ENCODE measurements around the gene CAD. TPM values are rescaled to one million over a fixed set of nuclear protein-coding genes. Genes with fewer than 3 reads are reported as not detected.
A peak's percentile ranks its signal among the peaks of the same experiment; 100 is the strongest.
"Not testable (repeated sequence)": the region's sequence is repeated elsewhere in the genome, so short reads cannot be mapped to it uniquely, and the experiment has no call there.

Gene CAD
- total RNA-seq, 1 donor from 2014 or later = 7.7 TPM

GRCh38 chr2:27270131-27270530 is 53.0 kb downstream of the CAD start:
- peak overlapping the region; percentile 86 for H3K27ac ChIP-seq (replicated peaks)
- intact Hi-C loops (cut with micrococcal nuclease) = no loop called here

GRCh38 chr2:27270670-27271069 is 53.5 kb downstream of the CAD start:
- Histone ChIP-seq H3K4me1 (peaks cover 48% of the 10 kb centered on the region), H3K36me3 (no peaks in the 10 kb centered on the region), H3K4me3 (no peak overlapping the region), H3K27ac (replicated peaks) (peak overlapping the region; percentile 86), H3K27me3 (ENCODE audit: low read depth) (peaks cover 29% of the 10 kb centered on the region), H3K9me3 (replicated peaks) (no peaks in the 10 kb centered on the region)
- DNase-seq = no peak
- no peak for TF ChIP-seq CTCF (IDR thresholded peaks at IDR 0.05; ENCODE audit: borderline replicate concordance)
- intact Hi-C loops (cut with micrococcal nuclease) = no loop called here

More at GRCh38 chr2:27270131-27270530, 53.0 kb downstream of the CAD start:
- Histone ChIP-seq H3K27me3 (ENCODE audit: low read depth) (peaks cover 35% of the 10 kb centered on the region), H3K4me1 (peaks cover 53% of the 10 kb centered on the region), H3K9me3 (replicated peaks) (no peaks in the 10 kb centered on the region), H3K4me3 (no peak overlapping the region), H3K36me3 (no peaks in the 10 kb centered on the region)
- DNase-seq = no peak
- no peak for TF ChIP-seq CTCF (IDR thresholded peaks at IDR 0.05; ENCODE audit: borderline replicate concordance)

- Histone ChIP-seq H3K9me3 (replicated peaks) (no peaks in the 10 kb centered on the region), H3K36me3 (no peaks in the 10 kb centered on the region), H3K27ac (replicated peaks) (peak overlapping the region; percentile 86), H3K4me3 (no peak overlapping the region), H3K4me1 (peaks cover 46% of the 10 kb centered on the region), H3K27me3 (ENCODE audit: low read depth) (peaks cover 20% of the 10 kb centered on the region)
- intact Hi-C loops (cut with micrococcal nuclease) = no loop called here
- no peak for TF ChIP-seq CTCF (IDR thresholded peaks at IDR 0.05; ENCODE audit: borderline replicate concordance)
- DNase-seq = no peak
Measured at GRCh38 chr2:27271631-27272340, 54.6 kb downstream of the CAD start.

- H3K36me3 ChIP-seq; H3K4me3 ChIP-seq; intact Hi-C loops (cut with micrococcal nuclease); DNase-seq; H3K9me3 ChIP-seq (replicated peaks): not testable (repeated sequence)
- H3K27ac ChIP-seq (replicated peaks) = peak overlapping the region; percentile 86
- H3K4me1 ChIP-seq = peaks cover 46% of the 10 kb centered on the region
- H3K27me3 ChIP-seq (ENCODE audit: low read depth) = peaks cover 15% of the 10 kb centered on the region
Measured at GRCh38 chr2:27272537-27273522, 55.7 kb downstream of the CAD start.

DNA sequence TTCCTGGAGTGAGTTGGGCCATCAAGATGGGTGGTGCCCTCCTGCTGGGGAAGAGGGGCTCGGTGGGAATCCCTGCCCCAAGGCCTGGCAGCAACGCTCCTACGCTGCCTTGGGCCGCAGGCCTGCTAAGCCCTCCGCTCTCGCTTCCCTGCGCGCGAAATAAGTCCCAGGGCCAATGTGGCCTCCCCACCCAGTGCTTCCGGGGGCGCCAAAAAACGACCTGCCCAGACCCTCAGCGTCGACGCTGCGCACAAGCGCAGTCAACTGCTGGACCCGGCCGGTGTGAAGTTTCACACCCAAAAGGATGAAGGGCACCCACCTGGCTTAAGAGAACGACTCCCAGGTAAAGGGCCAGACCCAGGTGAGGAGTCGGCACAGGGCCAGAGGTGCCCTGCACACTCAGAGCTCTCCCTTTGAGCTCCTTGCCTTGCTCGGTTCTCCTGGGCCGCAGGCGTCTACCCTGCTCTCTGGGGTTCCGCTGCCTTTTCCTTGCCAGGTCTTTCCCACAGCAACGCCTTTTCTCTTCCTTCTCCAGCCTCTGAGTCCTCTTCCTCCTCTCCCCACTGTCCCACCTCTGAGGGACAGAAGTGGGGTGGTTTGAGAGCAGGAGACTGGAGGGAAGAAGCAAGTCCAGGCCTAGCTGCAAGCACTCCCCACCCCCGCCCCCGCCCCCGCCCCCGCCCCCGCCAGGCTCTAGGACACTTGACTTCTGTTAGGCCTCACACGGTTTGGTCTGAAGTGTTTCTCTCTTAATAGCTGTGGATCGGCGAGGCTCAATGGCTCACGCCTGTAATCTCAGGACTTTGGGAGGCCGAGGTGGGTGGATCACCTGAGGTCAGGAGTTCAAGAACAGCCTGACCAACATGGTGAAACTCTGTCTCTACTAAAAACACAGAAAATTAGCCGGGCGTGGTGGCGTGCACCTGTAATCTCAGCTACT is 58.3 kb downstream of the CAD start, which contains the start of gene DNAJC5G:
DNAJC5G (plus strand) TSS at position 223 of the 940 bp plus-strand sequence. CDS start 1,296 bp downstream, outside the sequence.
- intact Hi-C loops (cut with micrococcal nuclease) = no loop called here
- TF ChIP-seq CTCF (IDR thresholded peaks at IDR 0.05; ENCODE audit: borderline replicate concordance) = no peak
- DNase-seq = no peak
- Histone ChIP-seq H3K27me3 (ENCODE audit: low read depth) (peaks cover 8% of the 10 kb centered on the region), H3K27ac (replicated peaks) (peak within 1 kb of the TSS; percentile 86), H3K4me1 (peaks cover 46% of the 10 kb centered on the region), H3K36me3 (no peaks in the 10 kb centered on the region), H3K9me3 (replicated peaks) (no peaks in the 10 kb centered on the region), H3K4me3 (no peak within 1 kb of the TSS)

Data from left ventricle myocardium inferior (tissue), 1 donor.